K562 treated with DMSO at 1 percent for 4 hours (cell line): ENCODE measurements around the gene RPS3A. TPM values are rescaled to one million over a fixed set of nuclear protein-coding genes. Genes with fewer than 3 reads are reported as not detected.

Experiments
- total RNA-seq: library from RNA; unstranded; fragments of 300-600 nt; gene quantifications from 2 replicates; pipeline ENCODE4 v1.2.3, GENCODE V29; 2022; ENCODE audit not compliant: insufficient read depth

The RPS3A gene
- total RNA-seq = 5,287 and 5,641 TPM in 2 replicates

GRCh38 chr4:151099229-151099975, at the start of gene RPS3A:
RPS3A (plus strand) TSS chr4:151099628; CDS start chr4:151099653, 25 bp downstream.

Other genes starting within 250 kb of the RPS3A start
- gene LRBA, start 84.3 kb upstream of the RPS3A start, total RNA-seq = 52.2 and 60.4 TPM in 2 replicates
- gene PRSS48, start 177.5 kb downstream of the RPS3A start, total RNA-seq = not detected in 2 replicates
- not detected in 2 replicates for gene SH3D19, start 226.0 kb downstream of the RPS3A start, total RNA-seq